Esophagus muscularis mucosa (tissue), 3 donors: ENCODE results near the gene CNTNAP2.

Experiments used
- EP300 ChIP-seq: sonication (generic); formaldehyde crosslinking; IDR thresholded peaks from one replicate; pipeline ENCODE4 v1.6.1; 2017; ENCODE audit warnings: antibody characterized with exemption
- TF ChIP-seq, protein P1 (sequence below), 3 experiments: fragments of 200-600 bp in 2 of 3; fragments of 450-650 bp in 1 of 3; sonication (generic) in 2 of 3; IDR thresholded peaks; one replicate each; pipeline ENCODE4 v1.5.1; 2017 to 2019; ENCODE audit warnings: antibody characterized with exemption in 3 of 3, mild to moderate bottlenecking in 2 of 3, moderate library complexity in 1 of 3

DNA sequence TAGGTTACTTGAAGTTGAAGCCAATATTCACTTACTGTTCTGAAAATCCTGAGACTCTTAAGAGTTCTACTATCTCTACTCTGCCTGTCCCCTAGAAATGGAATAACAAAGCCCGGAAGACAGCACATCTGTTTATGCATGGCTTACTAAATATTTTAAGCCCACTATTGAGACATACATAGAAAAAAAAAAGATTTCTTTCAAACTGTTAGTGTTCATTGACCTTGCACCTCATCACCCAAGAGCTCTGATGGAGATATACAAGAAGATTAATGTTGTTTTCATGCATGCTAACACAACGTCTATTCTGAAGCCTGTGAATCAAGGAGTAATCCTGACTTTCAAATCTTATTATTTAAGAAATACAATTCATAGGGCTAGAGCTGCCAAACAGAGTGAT, 1614.7 kb downstream of the CNTNAP2 start:
- TF ChIP-seq EP300 = no peak
- TF ChIP-seq, protein P1, sequence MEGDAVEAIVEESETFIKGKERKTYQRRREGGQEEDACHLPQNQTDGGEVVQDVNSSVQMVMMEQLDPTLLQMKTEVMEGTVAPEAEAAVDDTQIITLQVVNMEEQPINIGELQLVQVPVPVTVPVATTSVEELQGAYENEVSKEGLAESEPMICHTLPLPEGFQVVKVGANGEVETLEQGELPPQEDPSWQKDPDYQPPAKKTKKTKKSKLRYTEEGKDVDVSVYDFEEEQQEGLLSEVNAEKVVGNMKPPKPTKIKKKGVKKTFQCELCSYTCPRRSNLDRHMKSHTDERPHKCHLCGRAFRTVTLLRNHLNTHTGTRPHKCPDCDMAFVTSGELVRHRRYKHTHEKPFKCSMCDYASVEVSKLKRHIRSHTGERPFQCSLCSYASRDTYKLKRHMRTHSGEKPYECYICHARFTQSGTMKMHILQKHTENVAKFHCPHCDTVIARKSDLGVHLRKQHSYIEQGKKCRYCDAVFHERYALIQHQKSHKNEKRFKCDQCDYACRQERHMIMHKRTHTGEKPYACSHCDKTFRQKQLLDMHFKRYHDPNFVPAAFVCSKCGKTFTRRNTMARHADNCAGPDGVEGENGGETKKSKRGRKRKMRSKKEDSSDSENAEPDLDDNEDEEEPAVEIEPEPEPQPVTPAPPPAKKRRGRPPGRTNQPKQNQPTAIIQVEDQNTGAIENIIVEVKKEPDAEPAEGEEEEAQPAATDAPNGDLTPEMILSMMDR (IDR thresholded peaks at IDR 0.05) = no peak
